ENCODE measurements around the gene WWOX. TPM values are rescaled to one million over a fixed set of nuclear protein-coding genes. Genes with fewer than 3 reads are reported as not detected.

The WWOX gene
- total and polyA plus RNA-seq, 2 of the 8 experiments (the other 6 are each of a cell fraction or from before 2014, with no cell fraction given): 5.4 to 16.7 TPM

DNA sequence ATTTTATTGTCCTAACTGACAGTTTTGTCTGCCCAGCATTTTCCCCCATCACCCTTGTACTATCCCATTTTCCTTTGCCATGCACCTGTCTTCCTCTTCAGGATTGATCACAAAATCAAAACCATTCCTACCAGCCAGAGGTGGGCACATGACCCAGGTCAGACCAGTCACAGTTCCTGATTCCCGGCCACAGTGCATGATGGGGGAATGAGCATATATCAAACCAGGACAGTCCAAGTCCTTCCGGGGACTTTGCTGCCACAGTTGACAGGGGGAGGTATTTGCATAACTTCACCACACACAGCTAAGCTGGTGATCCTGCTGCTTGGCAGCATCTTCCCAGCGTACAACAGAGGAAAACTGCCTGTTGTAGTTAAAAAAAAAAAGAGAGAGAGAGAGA is 493.9 kb downstream of the WWOX start:
- H2BK5ac ChIP-seq (ENCODE audit: low read depth, low read length): no peak overlapping the region
- H2BK12ac ChIP-seq (ENCODE audit: low read depth, low read length): no peak overlapping the region
- no peak overlapping the region for H2BK120ac ChIP-seq (replicated peaks; ENCODE audit: low read depth, low read length)
- H3K4me3 ChIP-seq (ENCODE audit: extremely low read depth in 1 of 4, insufficient read depth in 2 of 4, low read depth in 3 of 4, low read length in 4 of 4): no peak overlapping the region
- H3K23me2 ChIP-seq (ENCODE audit: low read depth, low read length): no peaks in the 10 kb centered on the region
- no peak overlapping the region for H3K4ac ChIP-seq (replicated peaks; ENCODE audit: insufficient read length, low read depth, low read length)
- H3K27ac ChIP-seq (ENCODE audit: low read depth, low read length): no peak overlapping the region
- no peak overlapping the region for H2BK15ac ChIP-seq (ENCODE audit: low read length)
- no peak overlapping the region for H4K91ac ChIP-seq (replicated peaks; ENCODE audit: insufficient read length, low read length)
- peaks cover 0 to 7% (median 2%) of the 10 kb centered on the region in 4 experiments; a peak in 4 of 7 replicates for H3K4me1 ChIP-seq (replicated peaks in 1 of 4; ENCODE audit: control insufficient read depth in 3 of 4, insufficient read depth in 4 of 4, low read length in 3 of 4)
- no peaks in the 10 kb centered on the region for H3K9me3 ChIP-seq (ENCODE audit: insufficient read depth in 2 of 2, low read depth in 1 of 2, low read length in 1 of 2)
- no peak overlapping the region for H3K14ac ChIP-seq (ENCODE audit: insufficient read length)
- no peaks in the 10 kb centered on the region for H3K36me3 ChIP-seq (ENCODE audit: control insufficient read depth in 2 of 4, insufficient read depth in 4 of 4, low read length in 3 of 4)
- WGBS, 2 experiments (ENCODE audit: extremely low coverage in 1 of 2, insufficient coverage in 1 of 2, insufficient read length in 1 of 2, insufficient replicate concordance in 2 of 2, low coverage in 1 of 2, low lambda C conversion rate in 2 of 2, missing lambda C conversion rate in 1 of 2): 88% methylated on average over 3 of the region's 3 CpGs; no CpG with 5 or more reads in 1 of the 2 experiments
- H4K20me1 ChIP-seq (replicated peaks in 1 of 2; ENCODE audit: control insufficient read depth in 1 of 2, insufficient read depth in 2 of 2, low read length in 2 of 2): no peaks in the 10 kb centered on the region
- no peak overlapping the region for H2AK5ac ChIP-seq (ENCODE audit: low read depth, low read length)
- no peaks in the 10 kb centered on the region for H3K79me1 ChIP-seq (ENCODE audit: low read depth, low read length)
- FAIRE-seq (no peak), DNase-seq (ENCODE audit: low read depth in 1 of 2, low spot score in 2 of 2) (no peak)
- H4K8ac ChIP-seq (ENCODE audit: extremely low read depth, insufficient read depth, low read length): no peak overlapping the region
- H3K56ac ChIP-seq (replicated peaks; ENCODE audit: insufficient read length, low read depth, low read length): no peak overlapping the region
- ChIA-PET POLR2A (ENCODE audit: partially characterized antibody) (no interaction called here), CTCF (ENCODE audit: partially characterized antibody) (interaction anchor here (0.7 to 1.8 kb wide), 5 partner anchors 8 to 116 kb away, joined by 3 to 5 read pairs (median 4); no protein-coding TSS in a partner anchor)
- H4K5ac ChIP-seq (ENCODE audit: insufficient read length, low read depth, low read length): no peak overlapping the region
- H2BK20ac ChIP-seq (ENCODE audit: low read length): no peak overlapping the region
- H3K4me2 ChIP-seq (ENCODE audit: insufficient read depth in 1 of 2, low read depth in 2 of 2, low read length in 2 of 2): no peak overlapping the region
- no peak overlapping the region for H2AFZ ChIP-seq (ENCODE audit: low read length)
- no peak overlapping the region for H3K18ac ChIP-seq (ENCODE audit: extremely low read depth, low read length)
- H3K27me3 ChIP-seq (replicated peaks in 1 of 4; ENCODE audit: control insufficient read depth in 3 of 4, extremely low read depth in 1 of 4, insufficient read depth in 3 of 4, low read length in 3 of 4): no peaks in the 10 kb centered on the region
- no peak overlapping the region for H3K9ac ChIP-seq (replicated peaks in 1 of 4; ENCODE audit: extremely low read depth in 1 of 4, low read depth in 3 of 4, low read length in 3 of 4)
- no peak overlapping the region for H3K23ac ChIP-seq (ENCODE audit: insufficient read length)
- H3K79me2 ChIP-seq (ENCODE audit: control insufficient read depth in 1 of 2, insufficient read depth in 2 of 2, low read length in 2 of 2): no peaks in the 10 kb centered on the region
- TF ChIP-seq RNF2 (IDR thresholded peaks at IDR 0.05; ENCODE audit: borderline replicate concordance, low read depth, low read length, missing control alignments, poor library complexity, severe bottlenecking): no peak
- TF ChIP-seq POU5F1 (IDR thresholded peaks at IDR 0.05; ENCODE audit: low read depth, low read length): no peak
- TF ChIP-seq SRF (IDR thresholded peaks at IDR 0.05; ENCODE audit: low read depth, low read length): no peak
- no peak for TF ChIP-seq RBBP5 (IDR thresholded peaks at IDR 0.05; ENCODE audit: borderline replicate concordance, low read depth, low read length)
- no peak for TF ChIP-seq EP300 (IDR thresholded peaks at IDR 0.05; ENCODE audit: borderline replicate concordance in 1 of 2, low read depth in 2 of 2, low read length in 2 of 2)
- TF ChIP-seq GTF2F1 (IDR thresholded peaks at IDR 0.05; ENCODE audit: borderline replicate concordance, low read depth, low read length): no peak
- no peak for TF ChIP-seq MAFK (IDR thresholded peaks at IDR 0.05; ENCODE audit: low read depth, low read length)
- TF ChIP-seq SIN3A (conservative IDR thresholded peaks at IDR 0.05 in 1 of 2, IDR thresholded peaks at IDR 0.05 in 1 of 2; ENCODE audit: low read depth in 1 of 2, low read length in 2 of 2): no peak
- no peak for TF ChIP-seq YY1 (IDR thresholded peaks at IDR 0.05; ENCODE audit: low read depth, low read length)
- no peak for TF ChIP-seq CHD1 (IDR thresholded peaks at IDR 0.05; ENCODE audit: low read depth, low read length)
- TF ChIP-seq EZH2 (IDR thresholded peaks at IDR 0.05; ENCODE audit: low read depth, low read length, severe bottlenecking): no peak
- TF ChIP-seq, protein P1, sequence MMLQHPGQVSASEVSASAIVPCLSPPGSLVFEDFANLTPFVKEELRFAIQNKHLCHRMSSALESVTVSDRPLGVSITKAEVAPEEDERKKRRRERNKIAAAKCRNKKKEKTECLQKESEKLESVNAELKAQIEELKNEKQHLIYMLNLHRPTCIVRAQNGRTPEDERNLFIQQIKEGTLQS (IDR thresholded peaks at IDR 0.05; ENCODE audit: insufficient read depth, low read depth, low read length): no peak
- TF ChIP-seq EGR1 (IDR thresholded peaks at IDR 0.05; ENCODE audit: borderline replicate concordance, low read depth, low read length): no peak

Data from H1 (cell line).